Mesothelial cell of epicardium (in vitro differentiated cells): Measurements from ENCODE around the gene VPS51. TPM values are rescaled to one million over a fixed set of nuclear protein-coding genes. Genes with fewer than 3 reads are reported as not detected.
A peak's percentile ranks its signal among the peaks of the same experiment; 100 is the strongest.

Source experiments
- DNase-seq, 2 experiments: peaks; one replicate each; pipeline ENCODE4 v3.0.0; 2021; ENCODE audit warnings: low spot score in 2 of 2; ENCODE audit not compliant: unreplicated experiment in 2 of 2
- H3K27ac Mint-ChIP-seq: 2 replicates; pipeline ENCODE4 v1.8.0; 2021; ENCODE audit warnings: mixed read lengths
- H3K27me3 Mint-ChIP-seq: 2 replicates; pipeline ENCODE4 v1.8.0; 2021; ENCODE audit warnings: low read depth, mixed read lengths
- H3K36me3 Mint-ChIP-seq: 2 replicates; pipeline ENCODE4 v1.8.0; 2021; ENCODE audit warnings: mixed read lengths
- H3K4me1 Mint-ChIP-seq: 2 replicates; pipeline ENCODE4 v1.8.0; 2021; ENCODE audit warnings: mixed read lengths
- H3K4me3 Mint-ChIP-seq: 2 replicates; pipeline ENCODE4 v1.8.0; 2021; ENCODE audit warnings: mild to moderate bottlenecking, moderate library complexity, mixed read lengths
- H3K9me3 Mint-ChIP-seq: 2 replicates; pipeline ENCODE4 v1.8.0; 2021; ENCODE audit warnings: mixed read lengths
- CTCF ChIP-seq: fragments of 200-600 bp; sonication (generic); IDR thresholded peaks from one replicate; pipeline ENCODE4 v1.5.0; 2021; ENCODE audit warnings: antibody characterized with exemption; ENCODE audit not compliant: unreplicated experiment
- total RNA-seq: library from RNA; stranded (reverse); gene quantifications from 3 replicates; pipeline ENCODE4 v1.2.1, GENCODE V29; 2021

The VPS51 gene
- total RNA-seq, 1 donor from 2014 or later, result 113 TPM

- H3K4me1 Mint-ChIP-seq, result peaks cover 34% of the 10 kb centered on the region
- H3K36me3 Mint-ChIP-seq, result no peaks in the 10 kb centered on the region
- DNase-seq, result peak; percentile 91 to 92
- H3K27ac Mint-ChIP-seq, result peak within 1 kb of the TSS; percentile 96
- H3K27me3 Mint-ChIP-seq, result peaks cover 2% of the 10 kb centered on the region
- no peak for TF ChIP-seq CTCF
- H3K9me3 Mint-ChIP-seq, result no peaks in the 10 kb centered on the region
- H3K4me3 Mint-ChIP-seq, result peak within 1 kb of the TSS; percentile 95
These were observed 15.9 kb downstream of the VPS51 start, which contains the start of gene TM7SF2 for GRCh38 chr11:65111744-65112545. TM7SF2 (plus strand) TSS chr11:65111872; CDS start chr11:65112016, 144 bp downstream.

DNA sequence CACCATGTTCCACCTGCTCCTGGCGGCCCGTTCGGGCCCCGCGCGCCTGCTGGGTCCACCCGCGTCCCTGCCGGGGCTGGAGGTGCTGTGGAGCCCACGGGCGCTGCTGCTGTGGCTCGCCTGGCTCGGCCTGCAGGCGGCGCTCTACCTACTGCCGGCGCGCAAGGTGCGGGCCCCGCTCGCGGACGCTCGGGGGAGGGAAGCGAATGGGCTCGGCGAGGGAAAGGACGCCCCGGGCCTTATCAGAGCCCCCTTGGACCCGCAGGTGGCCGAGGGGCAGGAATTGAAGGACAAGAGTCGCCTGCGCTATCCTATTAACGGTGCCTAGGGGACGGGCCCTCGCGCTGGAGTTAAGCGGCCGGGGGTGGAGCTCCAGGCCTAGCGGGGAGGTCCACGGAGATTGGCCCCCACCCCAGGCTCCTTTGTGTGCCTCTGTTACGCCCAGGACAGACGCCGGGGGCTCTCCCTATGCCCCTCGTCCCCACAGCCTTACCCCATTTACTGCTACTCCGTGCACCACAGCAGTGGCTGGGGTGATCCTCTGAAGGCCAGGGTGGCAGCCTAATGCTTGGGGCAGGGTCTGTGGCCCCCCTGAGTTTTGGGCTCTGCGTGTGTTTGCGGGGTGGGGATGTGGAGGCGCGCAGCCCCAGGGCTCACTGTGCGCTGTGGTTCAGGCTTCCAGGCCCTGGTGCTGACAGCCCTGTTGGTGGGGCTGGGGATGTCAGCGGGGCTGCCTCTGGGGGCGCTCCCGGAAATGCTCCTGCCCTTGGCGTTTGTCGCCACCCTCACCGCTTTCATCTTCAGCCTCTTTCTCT, 16.7 kb downstream of the VPS51 start:
- peaks cover under 1% of the 10 kb centered on the region for H3K36me3 Mint-ChIP-seq
- TF ChIP-seq CTCF, result peak; percentile 84
- H3K4me3 Mint-ChIP-seq, result peak overlapping the region; percentile 95
- no peaks in the 10 kb centered on the region for H3K9me3 Mint-ChIP-seq
- H3K27me3 Mint-ChIP-seq, result peaks cover 2% of the 10 kb centered on the region
- H3K4me1 Mint-ChIP-seq, result peaks cover 34% of the 10 kb centered on the region
- DNase-seq, result peak in 1 of 2 experiments; percentile 76
- peak overlapping the region; percentile 96 for H3K27ac Mint-ChIP-seq

GRCh38 chr11:65113361-65113756, 17.3 kb downstream of the VPS51 start:
- peak overlapping the region; percentile 96 for H3K27ac Mint-ChIP-seq
- H3K9me3 Mint-ChIP-seq, result no peaks in the 10 kb centered on the region

DNA sequence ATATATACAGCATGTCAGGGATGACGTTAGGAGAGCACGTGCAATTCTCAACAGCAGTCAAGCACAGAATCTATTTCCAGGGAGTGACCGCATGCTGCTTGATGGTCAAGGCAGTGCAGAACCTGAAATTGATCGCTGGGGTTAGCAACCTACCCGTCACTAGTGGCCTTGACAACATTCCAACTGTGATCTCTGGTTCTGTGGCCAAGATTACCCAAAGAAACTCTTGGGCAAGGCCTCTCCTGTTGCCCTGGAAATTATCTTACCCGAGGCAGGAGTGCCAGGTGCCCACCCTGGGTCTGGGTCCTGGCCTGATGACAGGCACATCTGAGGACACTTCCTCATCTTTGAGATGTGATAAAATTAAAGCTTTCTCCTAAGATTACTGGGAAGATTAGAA, 17.8 kb downstream of the VPS51 start:
- H3K36me3 Mint-ChIP-seq, result peaks cover 8% of the 10 kb centered on the region
- peak overlapping the region; percentile 96 for H3K27ac Mint-ChIP-seq
- peaks cover 36% of the 10 kb centered on the region for H3K4me1 Mint-ChIP-seq
- peaks cover 2% of the 10 kb centered on the region for H3K27me3 Mint-ChIP-seq
- H3K4me3 Mint-ChIP-seq, result peak overlapping the region; percentile 95
- DNase-seq, result no peak
- no peaks in the 10 kb centered on the region for H3K9me3 Mint-ChIP-seq
- TF ChIP-seq CTCF, result no peak

More at GRCh38 chr11:65113361-65113756, 17.3 kb downstream of the VPS51 start:
- Mint-ChIP-seq H3K4me3 (peak overlapping the region; percentile 95), H3K4me1 (peaks cover 36% of the 10 kb centered on the region), H3K27me3 (peaks cover 2% of the 10 kb centered on the region), H3K36me3 (peaks cover 3% of the 10 kb centered on the region)
- no peak for DNase-seq
- TF ChIP-seq CTCF, result no peak

GRCh38 chr11:65114538-65115171, 18.6 kb downstream of the VPS51 start:
- H3K27ac Mint-ChIP-seq, result no peak overlapping the region

More at GRCh38 chr11:65114538-65115171, 18.6 kb downstream of the VPS51 start:
- H3K27me3 Mint-ChIP-seq, result peaks cover 2% of the 10 kb centered on the region
- peak overlapping the region; percentile 39 for H3K4me3 Mint-ChIP-seq
- peaks cover 37% of the 10 kb centered on the region for H3K4me1 Mint-ChIP-seq
- H3K9me3 Mint-ChIP-seq, result no peaks in the 10 kb centered on the region
- no peak for DNase-seq
- TF ChIP-seq CTCF, result no peak
- peaks cover 9% of the 10 kb centered on the region for H3K36me3 Mint-ChIP-seq
